ENCODE data around the gene LPCAT2.

The LPCAT2 gene

GRCh38 chr16:55481023-55481422 lies 27.8 kb upstream of the LPCAT2 start:
- DNase-seq = no peak

GRCh38 chr16:55482056-55482455 lies 26.8 kb upstream of the LPCAT2 start:
- no peak for DNase-seq

GRCh38 chr16:55487048-55487803 lies 21.6 kb upstream of the LPCAT2 start:
- no peak for DNase-seq

- no peak for DNase-seq
These were observed 20.6 kb upstream of the LPCAT2 start for GRCh38 chr16:55488306-55488705.

GRCh38 chr16:55489119-55489955 lies 19.5 kb upstream of the LPCAT2 start:
- DNase-seq = no peak

- no peak for DNase-seq
These were observed 19.0 kb upstream of the LPCAT2 start for GRCh38 chr16:55489956-55490265.

GRCh38 chr16:55490301-55490700 lies 18.6 kb upstream of the LPCAT2 start:
- no peak for DNase-seq

GRCh38 chr16:55491691-55492090 lies 17.2 kb upstream of the LPCAT2 start:
- DNase-seq = no peak

- DNase-seq = no peak
These were observed 16.0 kb upstream of the LPCAT2 start for GRCh38 chr16:55492756-55493380.

GRCh38 chr16:55494994-55495421 lies 13.9 kb upstream of the LPCAT2 start:
- no peak for DNase-seq

GRCh38 chr16:55495616-55496289 lies 13.1 kb upstream of the LPCAT2 start:
- DNase-seq = no peak

- DNase-seq = no peak
These were observed 12.2 kb upstream of the LPCAT2 start for GRCh38 chr16:55496509-55497145.

GRCh38 chr16:55497558-55497957 lies 11.3 kb upstream of the LPCAT2 start:
- DNase-seq = no peak

- DNase-seq = no peak
These were observed 10.8 kb upstream of the LPCAT2 start for GRCh38 chr16:55498101-55498500.

GRCh38 chr16:55499281-55499680 lies 9.6 kb upstream of the LPCAT2 start:
- DNase-seq = no peak

- no peak for DNase-seq
These were observed 8.8 kb upstream of the LPCAT2 start for GRCh38 chr16:55499951-55500529.

GRCh38 chr16:55500530-55501011 lies 8.3 kb upstream of the LPCAT2 start:
- DNase-seq = no peak

- DNase-seq = no peak
These were observed 7.1 kb upstream of the LPCAT2 start for GRCh38 chr16:55501549-55502322.

GRCh38 chr16:55502801-55503366 lies 6.0 kb upstream of the LPCAT2 start:
- no peak for DNase-seq

- DNase-seq = no peak
These were observed 4.9 kb upstream of the LPCAT2 start for GRCh38 chr16:55503726-55504550.

Data from GOT3 (cell line).